GM10266 (cell line): ENCODE data around the gene LSP1.
"Not testable (repeated sequence)": the region's sequence is repeated elsewhere in the genome, so short reads cannot be mapped to it uniquely, and the experiment has no call there.

Experiments used
- DNase-seq: peaks from one replicate; pipeline ENCODE4 v3.0.0; 2012; ENCODE audit errors: extremely low spot score
- CTCF ChIP-seq: IDR thresholded peaks from 2 replicates; pipeline ENCODE4 v1.5.1; 2012; ENCODE audit warnings: mild to moderate bottlenecking, low read depth; ENCODE audit not compliant: control insufficient read depth, insufficient read depth; ENCODE audit errors: missing control alignments

Gene LSP1

GRCh38 chr11:1812801-1813200 is 40.1 kb upstream of the LSP1 start:
- TF ChIP-seq CTCF, result no peak
- no peak for DNase-seq

- not testable (repeated sequence) for DNase-seq
Measured at GRCh38 chr11:1813356-1813755, 39.5 kb upstream of the LSP1 start.

- DNase-seq, result no peak
- no peak for TF ChIP-seq CTCF
Measured at GRCh38 chr11:1814691-1815090, 38.2 kb upstream of the LSP1 start.

GRCh38 chr11:1815311-1815710 is 37.6 kb upstream of the LSP1 start:
- TF ChIP-seq CTCF, result no peak
- DNase-seq, result no peak

- TF ChIP-seq CTCF, result no peak
Measured at GRCh38 chr11:1815751-1816150, 37.1 kb upstream of the LSP1 start.

GRCh38 chr11:1817000-1817399 is 35.9 kb upstream of the LSP1 start:
- DNase-seq, result no peak

More at GRCh38 chr11:1815751-1816150, 37.1 kb upstream of the LSP1 start:
- DNase-seq, result no peak

GRCh38 chr11:1817511-1817910 is 35.4 kb upstream of the LSP1 start:
- TF ChIP-seq CTCF, result no peak
- no peak for DNase-seq

More at GRCh38 chr11:1817000-1817399, 35.9 kb upstream of the LSP1 start:
- TF ChIP-seq CTCF, result no peak

GRCh38 chr11:1819074-1819473 is 33.8 kb upstream of the LSP1 start:
- TF ChIP-seq CTCF, result no peak
- DNase-seq, result no peak
